GM10266 (cell line): ENCODE measurements around the gene FUT2.
"Not testable (repeated sequence)": the region's sequence is repeated elsewhere in the genome, so short reads cannot be mapped to it uniquely, and the experiment has no call there.

Experiments
- DNase-seq: peaks from one replicate; pipeline ENCODE4 v3.0.0; 2012; ENCODE audit errors: extremely low spot score
- TF ChIP-seq, protein P1 (sequence below): IDR thresholded peaks from 2 replicates; pipeline ENCODE4 v1.5.1; 2012; ENCODE audit warnings: mild to moderate bottlenecking, low read depth; ENCODE audit not compliant: control insufficient read depth, insufficient read depth; ENCODE audit errors: missing control alignments

FUT2 gene

DNA sequence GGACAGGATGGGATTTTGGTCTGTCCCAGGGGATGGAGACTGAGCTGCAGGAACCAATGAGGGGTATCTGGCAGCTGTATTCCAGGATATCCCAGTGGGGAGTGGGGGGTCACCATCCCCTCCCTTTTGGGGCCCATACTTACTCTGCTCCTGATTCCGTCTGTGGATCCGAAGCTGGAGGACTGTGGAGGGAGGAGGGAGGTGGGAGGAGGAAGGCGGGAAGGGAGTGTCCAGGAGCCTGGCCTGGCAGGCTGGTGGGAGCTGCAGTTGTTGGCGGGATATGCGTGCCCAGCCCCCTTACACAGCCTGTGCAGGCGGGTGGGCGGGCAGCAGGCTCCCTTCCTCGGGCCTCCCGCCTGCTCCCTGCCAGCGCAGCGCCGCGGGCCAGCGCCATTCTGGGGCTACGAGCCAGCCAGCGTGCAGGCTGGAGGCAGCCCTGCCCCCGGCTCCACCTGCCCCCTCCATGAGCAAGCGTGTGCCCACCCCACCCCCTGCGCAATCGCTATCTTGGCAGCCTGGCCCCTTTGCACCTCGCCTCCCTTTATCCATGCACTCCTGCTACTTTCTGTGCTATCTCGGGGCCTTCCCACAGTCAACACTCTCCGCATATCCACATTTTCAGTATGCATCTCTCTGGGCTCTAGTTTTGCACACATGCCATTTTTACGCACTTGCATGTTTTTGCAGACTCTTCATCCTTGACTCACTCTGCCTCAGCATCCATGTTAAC, 21.0 kb downstream of the FUT2 start:
- TF ChIP-seq, protein P1, sequence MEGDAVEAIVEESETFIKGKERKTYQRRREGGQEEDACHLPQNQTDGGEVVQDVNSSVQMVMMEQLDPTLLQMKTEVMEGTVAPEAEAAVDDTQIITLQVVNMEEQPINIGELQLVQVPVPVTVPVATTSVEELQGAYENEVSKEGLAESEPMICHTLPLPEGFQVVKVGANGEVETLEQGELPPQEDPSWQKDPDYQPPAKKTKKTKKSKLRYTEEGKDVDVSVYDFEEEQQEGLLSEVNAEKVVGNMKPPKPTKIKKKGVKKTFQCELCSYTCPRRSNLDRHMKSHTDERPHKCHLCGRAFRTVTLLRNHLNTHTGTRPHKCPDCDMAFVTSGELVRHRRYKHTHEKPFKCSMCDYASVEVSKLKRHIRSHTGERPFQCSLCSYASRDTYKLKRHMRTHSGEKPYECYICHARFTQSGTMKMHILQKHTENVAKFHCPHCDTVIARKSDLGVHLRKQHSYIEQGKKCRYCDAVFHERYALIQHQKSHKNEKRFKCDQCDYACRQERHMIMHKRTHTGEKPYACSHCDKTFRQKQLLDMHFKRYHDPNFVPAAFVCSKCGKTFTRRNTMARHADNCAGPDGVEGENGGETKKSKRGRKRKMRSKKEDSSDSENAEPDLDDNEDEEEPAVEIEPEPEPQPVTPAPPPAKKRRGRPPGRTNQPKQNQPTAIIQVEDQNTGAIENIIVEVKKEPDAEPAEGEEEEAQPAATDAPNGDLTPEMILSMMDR, result no peak
- DNase-seq, result no peak

DNA sequence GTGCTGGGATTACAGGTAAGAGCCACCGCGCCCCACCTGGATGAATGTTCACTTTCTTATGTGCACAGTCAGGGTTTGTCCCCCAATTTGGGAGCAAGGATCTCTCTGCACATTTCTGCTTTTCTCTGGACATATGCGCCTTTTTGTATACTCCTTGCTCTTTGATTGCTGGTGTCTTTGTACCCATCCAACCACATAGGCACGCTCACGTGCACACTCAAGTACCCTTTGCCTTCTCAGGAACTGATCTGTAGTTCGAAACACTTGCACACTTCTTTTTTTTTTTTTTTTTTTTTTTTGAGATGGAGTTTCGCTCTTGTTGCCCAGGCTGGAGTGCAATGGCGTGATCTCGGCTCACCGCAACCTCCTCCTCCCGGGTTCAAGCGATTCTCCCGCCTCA, 22.3 kb downstream of the FUT2 start:
- not testable (repeated sequence) for DNase-seq

DNA sequence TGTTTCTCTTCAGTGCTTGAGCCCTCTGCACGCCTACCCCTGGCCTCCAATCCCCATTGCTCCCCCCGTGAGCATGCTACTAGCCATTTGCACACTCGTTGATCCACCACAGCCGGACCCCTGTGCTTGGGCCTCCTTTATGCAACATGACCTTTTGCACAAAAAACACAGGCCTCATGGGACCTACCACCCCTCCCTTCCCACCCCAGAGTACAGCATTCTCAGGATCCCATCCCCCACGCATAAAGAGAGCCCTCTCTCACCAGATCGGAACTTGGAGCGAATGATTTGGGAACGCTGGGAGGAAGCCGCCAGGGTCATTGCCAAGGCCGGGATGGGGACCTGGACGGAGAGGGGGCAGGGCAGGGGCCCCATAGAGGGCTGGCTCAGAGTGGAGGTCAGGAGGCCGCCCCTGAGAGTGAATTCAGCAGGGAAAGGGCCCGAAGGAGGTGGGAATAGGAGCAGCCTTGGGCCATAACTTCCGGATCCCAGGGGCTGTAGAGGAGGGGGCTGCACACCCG, 23.0 kb downstream of the FUT2 start:
- TF ChIP-seq, protein P1, result no peak
- DNase-seq, result no peak

DNA sequence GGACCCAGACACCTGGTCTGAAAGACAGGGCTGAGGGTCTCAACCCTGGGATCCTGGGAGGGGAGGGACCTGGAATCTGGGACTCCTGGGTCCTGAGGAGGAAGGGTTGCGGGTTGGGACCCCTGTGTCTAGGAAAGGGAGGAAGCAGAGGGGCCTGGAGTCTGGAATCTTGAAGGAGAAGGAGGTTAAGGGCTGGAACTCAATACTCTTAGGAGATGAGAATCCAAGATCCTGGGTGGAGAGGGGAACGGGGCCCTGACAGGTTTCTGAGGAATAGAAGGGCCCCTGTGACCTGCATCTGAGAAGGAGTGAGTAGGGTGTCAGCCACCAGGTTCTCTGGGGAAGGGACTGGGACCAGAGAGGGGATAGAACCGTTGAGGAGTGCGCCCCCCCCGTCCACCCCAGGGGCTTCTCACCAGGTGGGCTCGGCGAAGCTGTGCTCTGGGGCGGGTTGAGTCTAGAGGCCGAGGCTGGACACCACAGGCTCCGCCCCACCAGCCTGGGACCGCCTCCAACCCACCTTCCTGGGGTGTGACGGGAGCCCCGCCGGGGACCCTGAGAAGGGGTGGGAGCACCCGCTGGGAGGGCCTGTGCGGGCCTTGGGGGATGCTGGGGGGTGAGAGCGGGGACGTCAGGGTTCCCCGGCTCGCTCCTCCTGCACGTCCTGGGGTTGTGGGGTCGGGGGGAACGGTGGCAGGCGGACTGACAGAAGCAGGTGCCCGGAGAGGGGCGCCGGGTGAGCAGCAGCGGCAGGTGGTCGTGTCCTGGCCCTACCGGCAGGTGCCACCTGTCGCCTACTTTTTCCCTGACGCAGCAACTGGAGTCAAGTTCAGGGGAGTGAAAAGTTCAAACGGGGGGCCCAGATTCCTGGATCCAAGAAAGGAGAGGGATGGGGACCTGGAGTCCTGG, 23.7 kb downstream of the FUT2 start, which contains the start of gene MAMSTR:
TSS of gene MAMSTR (minus strand) at position 463 of the 909 bp plus-strand sequence. CDS start 694 bp downstream, outside the sequence.
- TF ChIP-seq, protein P1, result no peak
- no peak for DNase-seq

DNA sequence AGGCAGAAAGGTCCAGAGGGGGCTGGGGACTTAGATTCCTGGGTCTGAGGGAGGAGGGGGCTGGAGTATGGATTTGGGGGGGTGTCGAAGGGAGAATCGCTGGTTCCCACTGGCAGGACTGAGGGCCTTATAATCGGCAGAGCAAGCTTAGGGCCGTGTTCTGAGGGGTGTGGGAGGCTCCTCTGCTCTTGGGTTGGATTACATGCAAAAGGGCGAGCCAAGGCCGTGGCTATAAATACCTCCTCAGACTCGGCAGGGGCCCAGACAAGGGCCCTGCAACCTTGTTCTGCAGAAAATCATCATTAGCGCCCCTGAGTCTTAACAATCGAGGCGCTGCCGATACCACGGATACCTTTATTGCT, 24.5 kb downstream of the FUT2 start:
- no peak for DNase-seq
- TF ChIP-seq, protein P1, result no peak

DNA sequence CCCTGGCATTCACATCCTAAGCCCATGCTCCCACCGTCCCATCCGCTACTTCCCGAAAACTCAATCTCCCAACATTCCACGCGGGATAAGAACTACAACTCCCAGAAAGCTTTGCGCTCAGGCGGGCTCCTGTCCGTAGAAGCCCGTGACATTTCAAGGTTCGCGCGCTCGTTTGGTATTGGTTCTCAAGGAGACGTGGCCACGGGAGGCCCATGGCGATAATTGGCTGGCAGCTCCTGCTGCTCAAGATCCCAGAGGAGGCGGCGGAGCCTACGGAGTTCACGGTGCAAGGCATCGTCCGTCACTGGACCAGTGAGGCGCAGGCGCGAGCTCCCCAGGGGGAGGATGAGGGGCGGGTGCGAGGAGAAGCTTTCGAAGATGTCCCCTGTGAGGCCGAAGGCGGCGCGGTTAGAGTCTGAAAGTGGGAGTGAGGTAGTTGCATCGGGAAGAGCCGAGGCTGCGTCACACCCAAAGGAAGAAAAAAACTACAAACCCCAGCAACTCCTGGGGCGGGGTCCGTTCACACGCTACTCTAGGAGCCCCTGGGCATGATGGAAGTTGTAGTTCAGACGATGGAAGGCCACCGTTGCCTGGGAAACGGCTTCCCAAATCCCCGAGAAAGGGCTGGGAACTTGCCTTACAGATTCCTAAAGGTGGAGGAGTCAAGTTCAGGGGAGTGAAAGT, 25.0 kb downstream of the FUT2 start:
- TF ChIP-seq, protein P1, result no peak

DNA sequence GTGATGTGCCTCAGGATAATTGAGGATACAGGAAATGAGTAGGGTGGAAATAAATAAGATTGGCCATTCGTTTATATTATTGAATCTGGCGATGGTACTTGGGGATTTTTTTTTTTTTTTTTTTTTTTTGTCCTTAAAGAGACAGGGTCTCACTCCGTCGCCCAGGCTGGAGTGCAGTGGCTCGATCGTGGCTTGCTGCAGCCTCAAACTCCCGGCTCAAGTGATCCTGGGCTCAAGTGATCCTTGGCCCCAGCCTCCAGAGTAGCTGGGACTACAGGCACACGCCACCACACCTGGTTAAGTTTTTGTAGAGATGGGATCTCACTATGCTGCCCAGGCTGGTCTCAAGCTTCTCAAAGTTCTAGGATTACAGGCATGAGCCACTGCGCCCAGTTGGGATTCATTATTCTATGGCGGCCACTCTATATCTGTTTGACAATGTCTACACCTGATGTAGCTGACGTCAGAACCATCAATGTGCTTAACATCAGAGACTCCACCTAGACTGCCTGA, 26.5 kb downstream of the FUT2 start:
- TF ChIP-seq, protein P1, result no peak
- DNase-seq, result no peak

More for the DNA sequence above, 25.0 kb downstream of the FUT2 start:
- DNase-seq, result peak; percentile 99
